NCI-H2171 treated with DMSO at 0.1 percent for 48 hours (cell line): ENCODE data around the gene METTL27.
"Not testable (repeated sequence)": the region's sequence is repeated elsewhere in the genome, so short reads cannot be mapped to it uniquely, and the experiment has no call there.

Experiments
- DNase-seq: peaks from one replicate; lab custom pipeline; 2025; lab: John Stamatoyannopoulos, UW

Gene METTL27, protein sequence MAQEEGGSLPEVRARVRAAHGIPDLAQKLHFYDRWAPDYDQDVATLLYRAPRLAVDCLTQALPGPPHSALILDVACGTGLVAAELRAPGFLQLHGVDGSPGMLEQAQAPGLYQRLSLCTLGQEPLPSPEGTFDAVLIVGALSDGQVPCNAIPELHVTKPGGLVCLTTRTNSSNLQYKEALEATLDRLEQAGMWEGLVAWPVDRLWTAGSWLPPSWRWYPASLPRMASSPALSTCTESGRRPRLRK

DNA sequence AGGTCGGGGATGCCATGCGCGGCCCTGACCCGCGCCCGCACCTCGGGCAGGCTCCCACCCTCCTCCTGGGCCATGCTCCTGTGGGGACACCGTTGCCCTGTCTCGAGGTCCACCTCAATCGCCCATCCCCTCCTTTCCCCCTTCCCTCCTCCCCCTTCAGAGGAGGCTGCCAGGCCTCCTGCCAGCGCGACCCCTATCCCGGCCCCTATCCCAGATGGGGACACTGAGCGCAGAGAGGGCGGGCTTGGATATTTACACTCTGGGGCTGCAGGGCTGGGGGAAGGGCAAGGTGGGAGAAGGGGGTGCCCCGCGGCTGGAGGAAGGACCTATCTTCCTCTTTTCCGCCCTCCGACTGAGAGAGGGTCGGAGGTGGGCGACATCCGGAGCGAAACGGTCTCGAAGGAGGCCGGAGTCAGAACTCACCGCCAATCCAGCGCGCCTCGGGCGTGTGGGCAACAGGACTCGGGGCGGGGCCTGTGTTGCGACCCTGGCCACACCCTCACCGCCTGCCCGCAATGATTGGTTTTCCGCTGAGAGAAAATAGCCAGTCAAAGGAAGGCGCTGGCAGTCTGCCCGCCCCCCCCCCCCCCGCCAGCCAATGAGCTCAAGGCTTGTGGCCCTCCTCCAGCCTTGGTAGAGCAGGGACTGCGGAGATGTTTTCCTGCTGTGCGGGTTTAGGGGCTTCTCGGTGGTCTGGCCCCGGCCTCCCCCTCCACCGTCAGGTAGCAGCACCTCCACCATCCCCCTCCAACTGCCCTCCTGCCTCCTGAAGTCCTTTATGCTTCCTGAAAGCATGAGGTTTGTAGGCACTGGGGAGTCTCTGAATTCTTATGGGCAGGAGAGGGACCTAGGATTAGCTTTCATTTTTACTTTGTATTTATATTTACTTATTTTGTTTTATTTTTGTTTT is at the start of gene METTL27:
TSS of gene METTL27 (minus strand) at position 450 of the 910 bp plus-strand sequence. CDS start at position 74, 376 bp downstream.
- DNase-seq, result peak; percentile 93

DNA sequence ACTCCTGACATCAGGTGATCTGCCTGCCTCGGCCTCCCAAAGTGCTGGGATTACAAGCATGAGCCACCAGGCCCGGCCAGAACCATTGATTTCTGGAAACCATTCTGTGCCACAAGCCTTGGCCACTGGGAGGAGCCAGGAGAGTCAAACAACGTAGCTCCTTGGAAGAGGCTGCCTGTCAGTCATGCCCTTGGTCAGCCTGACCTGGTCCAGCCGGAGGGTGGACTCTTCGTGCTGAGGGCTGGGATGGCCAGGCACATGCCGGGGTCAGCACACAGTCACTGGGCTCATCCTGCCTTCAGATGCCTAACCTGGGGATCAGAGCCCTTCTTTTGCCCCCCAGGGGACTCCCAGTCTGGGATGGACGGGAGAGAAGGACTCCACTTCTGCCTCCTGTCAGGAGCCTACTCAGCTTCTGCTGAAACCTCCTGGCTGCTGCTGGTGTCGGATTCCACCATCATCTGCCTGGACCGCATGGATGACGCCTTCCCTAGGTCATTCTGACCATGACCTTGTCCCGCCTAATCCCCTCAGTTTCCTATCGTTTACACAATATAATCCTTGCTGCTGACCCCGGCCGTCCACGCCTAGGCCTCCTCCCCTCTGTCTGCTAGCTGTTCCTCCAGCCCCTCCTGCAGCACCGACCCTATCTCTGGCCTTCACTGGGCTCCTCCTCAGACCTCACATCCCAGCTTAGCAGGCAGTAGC is 49.0 kb upstream of the METTL27 start:
- DNase-seq, result no peak

DNA sequence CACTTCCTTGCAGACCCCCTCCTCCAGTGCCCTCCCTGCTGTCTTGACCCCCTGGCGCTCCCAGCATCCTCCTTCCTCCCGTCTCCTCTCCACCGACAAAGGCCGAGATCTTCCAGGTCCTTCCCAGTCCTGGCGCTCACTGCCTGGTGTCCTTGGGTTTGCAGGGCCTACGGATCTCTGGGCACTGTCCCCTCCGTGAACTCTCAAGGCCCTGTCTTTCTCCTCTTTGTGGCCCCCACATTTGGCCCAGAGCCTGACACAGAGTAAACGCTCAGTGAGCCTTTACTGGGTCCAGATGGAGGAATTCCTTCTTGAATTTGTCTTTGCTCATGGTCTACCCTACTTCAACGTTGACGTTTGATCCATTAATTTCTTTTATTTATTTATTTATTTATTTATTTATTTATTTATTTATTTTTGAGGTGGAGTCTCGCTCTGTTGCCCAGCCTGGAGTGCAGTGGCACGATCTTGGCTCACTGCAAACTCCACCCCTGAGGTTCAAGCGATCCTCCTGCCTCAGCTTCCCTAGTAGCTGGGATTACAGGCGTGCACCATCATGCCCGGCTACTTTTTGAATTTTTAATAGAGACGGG is 48.3 kb upstream of the METTL27 start:
- no peak for DNase-seq

DNA sequence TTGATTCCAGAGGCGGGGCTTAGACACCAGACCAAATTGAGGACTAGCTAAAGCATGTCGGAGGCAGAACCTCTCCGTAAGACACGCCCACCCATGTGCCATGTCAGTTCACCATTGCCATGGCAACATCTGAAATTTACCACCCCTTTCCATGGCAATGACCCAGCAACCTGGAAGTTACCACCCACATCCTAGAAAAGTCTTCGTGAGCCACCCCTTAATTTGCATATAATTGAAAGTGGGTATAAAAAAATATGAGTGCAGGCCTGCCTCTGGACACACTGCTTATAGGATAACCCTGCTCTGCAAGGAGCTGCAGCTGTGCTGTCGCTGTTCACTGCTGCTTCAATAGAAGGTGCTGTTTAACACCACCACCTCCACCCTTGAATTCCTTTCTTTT is 46.6 kb upstream of the METTL27 start:
- no peak for DNase-seq

DNA sequence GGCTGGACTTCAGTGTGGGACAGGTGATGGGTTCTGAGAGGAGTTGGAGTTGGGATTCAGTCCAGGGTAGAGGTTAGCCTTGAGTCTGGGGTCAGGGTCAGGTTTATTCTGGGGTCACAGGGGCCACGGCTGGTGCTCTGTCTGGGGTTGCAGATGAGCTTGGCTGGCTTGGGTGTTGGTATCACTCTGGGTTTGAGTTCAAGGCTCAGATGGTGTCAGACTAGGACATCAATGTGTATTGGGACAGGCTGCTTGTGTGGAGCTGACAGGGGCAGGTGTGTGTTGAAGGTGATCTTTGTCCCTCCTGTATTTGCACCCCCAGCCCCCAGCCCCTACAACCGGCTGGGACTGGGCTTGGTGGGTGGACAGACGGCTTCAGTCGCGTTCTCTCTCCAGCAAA is 45.4 kb upstream of the METTL27 start:
- DNase-seq, result no peak

DNA sequence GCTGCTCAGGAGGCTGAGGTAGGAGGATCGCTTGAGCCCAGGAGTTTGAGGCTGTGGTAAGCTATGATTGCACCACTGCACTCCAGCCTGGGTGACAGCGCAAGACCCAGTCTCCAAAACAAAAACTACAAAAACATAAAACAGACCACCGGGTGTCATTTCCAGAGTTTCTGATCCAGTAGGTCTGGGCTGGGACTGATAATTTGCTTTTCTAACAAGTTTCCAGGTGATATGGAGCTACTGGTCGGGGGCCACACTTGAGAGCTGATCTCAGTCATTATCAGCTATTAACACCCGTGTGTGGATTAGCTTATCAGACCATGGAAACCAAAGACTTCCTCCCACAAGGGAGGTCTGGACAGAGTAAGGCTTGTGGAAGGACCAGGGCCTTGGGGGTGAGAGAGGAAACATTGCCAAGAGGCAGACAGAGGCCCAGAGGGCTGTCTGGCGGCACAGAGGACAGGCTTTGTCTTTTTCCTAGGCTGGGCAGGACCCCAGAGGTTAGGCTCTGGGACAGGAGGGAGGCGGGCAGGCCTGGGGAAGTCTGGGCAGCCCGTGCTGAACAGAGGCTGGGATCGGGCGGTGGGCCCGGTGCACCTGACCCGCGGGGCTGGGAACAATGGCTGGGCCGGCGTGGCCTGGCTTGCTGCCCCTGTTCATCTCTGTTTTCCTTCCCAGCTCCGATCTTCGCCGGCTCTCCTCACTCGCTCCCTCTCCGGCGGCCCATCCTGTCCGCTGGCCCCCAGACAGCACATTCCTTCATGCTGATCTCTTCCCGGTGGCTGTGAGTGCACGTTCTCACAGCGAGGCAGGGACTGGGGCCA is 43.9 kb upstream of the METTL27 start:
- no peak for DNase-seq

DNA sequence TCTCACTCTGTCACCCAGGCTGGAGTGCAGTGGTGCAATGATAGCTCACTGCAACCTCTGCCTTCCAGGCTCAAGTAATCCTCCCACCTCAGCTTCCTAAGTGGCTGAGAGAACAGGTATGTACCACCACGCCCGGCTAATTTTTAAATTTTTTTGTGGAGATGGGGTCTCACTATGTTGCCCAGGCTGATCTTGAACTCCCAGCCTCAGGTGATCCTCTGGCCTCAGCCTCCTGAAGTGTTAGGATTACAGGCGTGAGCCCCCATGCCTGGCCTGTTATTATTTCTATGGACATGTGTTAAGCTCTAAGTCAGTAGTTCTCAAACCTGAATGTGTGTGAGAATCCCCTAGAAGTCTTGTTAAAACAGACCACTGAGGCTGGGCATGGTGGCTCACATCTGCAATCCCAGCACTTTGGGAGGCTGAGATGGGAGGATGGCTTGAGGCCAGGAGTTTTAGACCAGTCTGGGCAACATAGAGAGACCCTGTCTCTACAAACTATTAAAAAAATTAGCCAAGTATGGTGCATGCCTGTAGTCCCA is 43.2 kb upstream of the METTL27 start:
- no peak for DNase-seq

DNA sequence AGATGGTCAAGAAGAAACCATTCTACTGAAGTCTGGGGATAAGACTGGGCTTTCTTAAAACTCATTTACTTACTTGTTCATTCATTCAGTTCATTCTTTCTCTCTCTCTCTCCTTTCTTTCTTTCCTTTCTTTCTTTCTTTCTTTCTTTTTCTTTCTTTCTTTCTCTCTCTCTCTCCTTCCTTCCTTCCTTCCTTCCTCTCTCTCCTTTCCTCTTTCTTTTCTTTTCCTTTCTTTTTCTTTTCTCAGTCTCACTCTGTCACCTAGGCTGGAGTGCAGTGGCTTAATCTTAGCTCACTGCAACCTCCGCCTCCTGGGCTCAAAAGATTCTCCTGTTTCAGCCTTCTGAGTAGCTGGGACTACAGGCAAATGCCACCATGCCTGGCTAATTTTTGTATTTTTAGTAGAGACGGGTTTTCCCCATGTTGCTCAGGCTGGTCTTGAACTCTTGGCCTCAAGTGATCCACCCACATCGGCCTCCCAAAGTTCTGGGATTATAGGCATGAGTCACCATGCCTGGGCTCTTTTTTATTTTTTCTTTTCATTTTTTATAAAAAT is 42.6 kb upstream of the METTL27 start:
- DNase-seq, result not testable (repeated sequence)

DNA sequence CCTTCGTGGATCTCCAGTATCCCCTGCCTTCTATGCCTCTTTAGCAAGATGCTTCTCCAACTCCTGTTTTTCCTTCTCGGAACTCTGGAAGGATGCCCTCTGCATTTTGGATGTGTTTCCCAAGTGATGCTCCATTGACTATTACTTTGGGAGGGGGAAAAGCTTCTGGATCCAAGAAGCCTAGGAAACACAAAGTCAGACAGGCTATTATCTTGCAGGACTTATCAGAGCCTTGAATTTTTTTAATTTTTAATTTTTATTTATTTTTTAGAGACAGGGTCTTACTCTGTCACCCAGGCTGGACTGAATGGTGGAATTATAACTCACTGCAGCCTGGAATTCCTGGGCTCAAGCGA is 39.7 kb upstream of the METTL27 start:
- DNase-seq, result no peak

DNA sequence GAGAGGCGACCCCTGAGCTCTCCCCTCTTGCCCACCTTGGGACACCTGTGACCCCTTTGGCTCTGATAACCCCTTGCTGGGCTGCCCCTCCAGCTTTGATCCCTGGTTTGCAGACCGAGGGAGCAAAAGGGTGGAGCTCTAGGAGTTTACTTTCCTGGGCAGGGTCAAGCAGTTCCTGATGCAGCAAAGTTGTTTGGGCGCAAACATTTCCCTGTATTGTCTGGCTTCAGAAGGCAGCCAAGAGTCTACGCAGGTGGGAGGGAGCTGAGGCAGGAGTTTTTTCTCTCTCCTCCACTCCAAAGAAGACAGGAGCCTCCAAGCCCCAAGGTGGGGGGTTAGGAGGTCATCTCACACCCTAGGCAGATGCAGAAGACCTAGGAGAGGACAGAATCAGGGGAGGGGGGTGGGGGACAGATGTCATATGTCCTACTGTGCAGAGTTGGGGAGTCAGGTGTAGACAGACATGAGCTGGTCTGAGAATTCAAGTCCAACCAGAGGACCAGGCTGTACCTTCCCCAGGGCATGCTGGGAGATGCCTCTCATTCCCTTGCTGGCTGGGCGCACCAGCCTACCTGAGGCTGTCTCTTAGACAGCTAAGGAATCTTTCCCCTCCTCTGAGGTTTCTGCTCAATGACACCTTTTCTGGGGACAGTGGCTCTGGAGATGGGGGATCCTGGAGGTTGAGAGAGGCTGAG is 39.2 kb upstream of the METTL27 start:
- no peak for DNase-seq

DNA sequence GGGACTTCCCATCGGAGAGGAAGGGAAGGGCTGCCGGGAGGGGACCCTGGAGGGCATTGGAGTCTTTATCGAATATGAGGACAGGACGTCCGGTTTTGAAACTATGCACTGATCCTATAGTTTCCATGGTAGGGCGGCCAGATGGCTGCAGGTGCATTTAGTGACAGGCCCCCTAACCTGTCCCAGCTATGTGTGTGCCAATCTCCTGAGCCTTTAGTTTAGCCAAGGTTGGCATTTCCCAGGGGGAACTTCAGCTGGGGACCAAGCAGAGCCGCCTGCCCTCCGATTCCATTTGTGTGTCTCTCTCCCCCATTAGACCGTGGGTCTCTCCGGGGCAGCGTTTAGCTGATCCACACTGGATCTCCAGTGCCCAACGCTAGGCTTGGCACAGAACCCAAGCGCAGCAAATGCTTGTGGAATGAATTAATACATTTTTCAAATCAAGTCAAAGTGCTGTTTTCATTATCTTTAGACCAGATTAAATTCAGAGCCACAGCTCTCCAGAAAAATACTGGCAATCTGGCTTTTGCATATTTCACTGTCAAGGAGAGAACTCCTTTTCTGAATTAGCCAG is 38.5 kb upstream of the METTL27 start:
- DNase-seq, result no peak

DNA sequence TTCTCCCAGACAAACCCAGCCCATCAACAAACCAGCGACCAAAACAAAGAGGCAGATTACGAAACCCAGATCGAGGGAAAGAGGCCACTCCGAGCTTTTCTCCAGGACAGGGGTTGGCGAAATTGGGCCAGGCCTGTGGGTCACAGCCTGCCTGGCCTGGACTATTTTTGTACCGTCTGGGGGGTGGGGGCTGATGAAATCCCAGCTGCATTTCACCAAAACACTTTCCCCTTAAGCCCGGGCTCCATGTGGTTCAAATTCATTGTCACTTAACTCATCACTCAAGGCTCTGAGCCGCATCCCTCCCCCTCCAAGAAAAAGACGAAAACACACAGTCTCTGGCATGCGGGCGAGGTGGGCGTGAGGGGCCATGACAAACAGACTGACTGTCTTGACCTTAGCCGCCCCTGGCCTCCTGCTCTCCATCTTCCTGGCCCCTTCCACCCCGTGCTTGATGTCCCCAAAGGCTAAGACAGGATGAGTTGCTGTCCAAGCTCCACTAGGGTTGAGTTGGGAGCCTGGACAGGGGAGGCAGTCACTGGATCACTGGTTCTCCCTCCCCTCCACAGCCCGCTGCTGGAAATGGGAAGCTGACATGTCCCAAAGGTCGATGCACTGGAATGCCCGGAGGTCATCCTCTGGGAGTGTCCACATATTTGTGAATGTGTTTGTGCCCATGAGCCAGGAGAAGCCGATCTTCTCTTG is 37.8 kb upstream of the METTL27 start:
- no peak for DNase-seq

DNA sequence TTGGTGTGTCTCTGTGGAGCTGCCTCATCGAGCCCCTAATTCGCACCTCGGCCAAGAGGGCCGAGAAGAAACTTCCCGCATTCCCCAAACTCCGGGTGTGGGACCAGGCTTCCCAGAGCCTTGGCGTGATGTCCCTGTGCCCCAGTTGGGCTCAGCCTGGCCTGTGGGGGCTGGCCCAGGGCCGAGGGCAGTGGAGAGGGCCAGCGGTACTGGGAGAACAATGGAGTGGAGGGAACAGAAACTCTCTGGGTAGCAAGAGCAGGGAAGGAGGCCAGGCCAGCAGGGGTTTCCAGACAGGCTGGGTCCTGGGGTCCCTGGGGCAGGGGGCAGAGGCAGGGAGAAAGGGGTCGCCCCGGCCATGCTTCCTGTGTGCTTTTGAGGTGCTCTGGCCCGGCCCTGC is 34.7 kb upstream of the METTL27 start:
- DNase-seq, result no peak

DNA sequence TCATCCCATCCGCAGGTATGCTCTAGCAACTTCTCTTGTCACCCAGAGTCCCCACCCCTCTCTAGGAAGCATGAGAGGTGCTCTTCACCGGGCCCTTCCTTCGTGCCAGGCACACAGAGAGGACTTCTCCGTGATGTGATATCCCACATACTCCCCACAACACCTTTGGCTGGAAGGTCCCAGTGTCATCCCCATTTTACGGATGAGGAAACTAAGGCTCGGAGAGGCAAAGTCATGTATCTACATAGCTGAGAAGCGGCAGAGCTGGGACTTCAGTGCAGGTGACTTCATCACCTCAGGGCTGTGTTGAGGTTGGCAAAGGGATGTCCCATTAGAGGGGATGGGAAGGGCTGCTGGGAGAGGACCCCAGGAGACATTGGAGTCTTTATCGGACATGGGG is 34.0 kb upstream of the METTL27 start:
- DNase-seq, result no peak

DNA sequence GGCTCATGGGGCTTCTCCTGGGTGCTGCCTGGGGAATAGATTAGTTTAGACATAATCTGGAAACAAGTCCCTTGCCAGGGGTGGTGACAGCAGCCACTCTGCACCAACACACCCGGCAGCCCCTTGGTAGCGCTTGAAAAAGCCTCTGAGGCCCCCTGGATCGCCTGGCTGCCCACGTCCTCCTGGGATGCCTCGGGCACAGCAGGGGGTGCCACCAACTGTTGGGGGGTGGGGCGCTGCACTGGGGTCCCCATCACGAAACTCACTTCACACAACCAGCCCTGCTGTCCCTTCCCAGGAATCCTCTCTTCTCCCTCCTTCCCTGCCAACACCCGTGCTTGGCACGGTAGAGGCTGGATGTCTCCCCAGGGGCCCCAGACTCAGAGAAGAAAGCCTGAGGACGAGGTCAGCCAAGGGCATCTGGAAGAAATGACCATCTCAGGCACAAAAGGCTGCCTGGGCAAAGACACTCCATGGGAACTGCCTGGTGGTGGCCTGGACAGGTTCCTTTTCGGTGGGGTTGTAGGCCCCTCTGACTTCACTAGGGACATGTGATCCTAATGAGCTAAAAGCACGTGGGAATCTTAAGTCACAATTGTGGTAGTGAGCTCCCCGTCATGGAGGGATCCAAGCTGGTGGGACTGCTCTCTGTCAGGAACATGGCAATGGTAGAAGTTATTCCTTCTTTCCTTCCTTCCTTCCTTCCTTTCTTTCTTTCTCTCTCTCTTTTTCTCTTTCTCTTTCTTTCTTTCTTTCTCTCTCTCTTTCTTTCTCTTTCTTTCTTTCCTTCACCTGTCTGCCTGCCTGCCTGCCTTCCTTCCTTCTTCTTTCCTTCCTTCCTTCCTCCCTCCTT is 30.0 kb upstream of the METTL27 start:
- no peak for DNase-seq

DNA sequence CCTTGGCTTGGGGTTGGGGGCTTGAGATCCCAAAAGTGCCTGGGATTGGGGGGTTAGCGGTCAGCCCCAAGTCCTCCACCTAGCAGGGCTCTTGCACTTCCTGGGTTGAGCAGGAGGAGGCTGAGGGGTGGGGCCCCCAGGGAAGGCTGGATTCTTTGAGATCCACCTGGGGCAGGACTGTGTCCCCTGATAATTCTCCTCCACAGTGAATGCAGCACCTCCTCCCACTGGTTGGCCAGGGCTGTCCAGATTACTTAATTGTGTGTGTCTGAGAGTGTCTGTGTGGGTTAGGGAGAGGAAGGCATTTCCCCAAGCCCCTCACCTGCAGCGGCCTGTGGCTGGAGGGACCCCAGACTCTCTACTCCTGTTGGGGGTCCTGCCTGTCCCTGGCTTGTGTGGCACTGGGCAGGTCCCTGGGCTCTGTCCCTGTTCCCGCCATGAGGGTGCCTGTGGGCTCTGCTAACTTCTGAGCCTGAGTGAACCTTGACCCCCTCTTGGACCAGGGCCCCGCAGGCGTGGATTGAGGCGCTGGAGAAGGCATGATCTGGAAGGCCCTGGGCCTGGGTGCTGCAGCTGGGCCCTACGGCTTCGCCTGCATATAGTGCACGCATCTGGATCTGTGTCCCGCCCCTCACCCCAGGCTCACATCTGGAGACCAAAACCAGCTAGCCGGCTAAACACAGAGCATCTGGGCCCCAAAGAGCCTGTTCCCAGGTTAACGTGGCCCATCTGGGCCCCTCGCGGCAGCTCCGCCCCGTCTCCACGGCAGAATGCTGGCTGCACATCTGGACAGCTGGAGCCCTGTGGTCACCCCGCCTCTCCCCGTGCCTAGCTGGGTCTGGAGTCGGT is 29.1 kb upstream of the METTL27 start:
- DNase-seq, result no peak

DNA sequence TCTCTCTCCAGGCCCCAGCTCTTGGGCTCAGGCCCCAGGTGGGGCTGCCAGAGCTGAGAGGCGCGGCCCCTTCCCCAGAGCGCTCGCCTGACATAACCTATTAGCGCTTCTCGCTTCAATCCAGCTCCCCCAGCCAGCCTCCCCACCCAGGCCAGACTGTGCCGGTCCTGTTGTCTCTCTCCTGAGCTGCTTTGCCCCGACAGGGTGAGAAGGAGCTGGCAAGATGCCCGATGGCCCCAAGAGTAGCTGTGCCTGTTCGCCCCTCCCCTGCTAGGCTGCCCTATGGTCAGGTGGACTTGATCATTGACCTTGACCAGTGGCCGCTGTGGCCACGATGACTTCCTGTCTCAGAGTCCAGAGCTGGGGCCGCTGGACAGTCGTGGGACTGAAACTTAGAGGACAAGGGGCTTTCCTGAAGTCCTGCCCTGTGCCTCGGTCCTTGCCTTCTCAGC is 27.8 kb upstream of the METTL27 start:
- no peak for DNase-seq
